Hepatocyte (in vitro differentiated cells): ENCODE measurements around the gene IL12A.

ENCODE experiments used
- EZH2 ChIP-seq: fragments of 200-600 bp; sonication (generic); IDR thresholded peaks from 2 replicates; pipeline ENCODE4 v1.6.1; 2016; ENCODE audit warnings: antibody characterized with exemption, mild to moderate bottlenecking, borderline replicate concordance
- TF ChIP-seq, protein P1 (sequence below): fragments of 200-600 bp; sonication (generic); IDR thresholded peaks from 2 replicates; pipeline ENCODE4 v1.5.1; 2016; ENCODE audit warnings: antibody characterized with exemption, mild to moderate bottlenecking; ENCODE audit not compliant: poor library complexity

DNA sequence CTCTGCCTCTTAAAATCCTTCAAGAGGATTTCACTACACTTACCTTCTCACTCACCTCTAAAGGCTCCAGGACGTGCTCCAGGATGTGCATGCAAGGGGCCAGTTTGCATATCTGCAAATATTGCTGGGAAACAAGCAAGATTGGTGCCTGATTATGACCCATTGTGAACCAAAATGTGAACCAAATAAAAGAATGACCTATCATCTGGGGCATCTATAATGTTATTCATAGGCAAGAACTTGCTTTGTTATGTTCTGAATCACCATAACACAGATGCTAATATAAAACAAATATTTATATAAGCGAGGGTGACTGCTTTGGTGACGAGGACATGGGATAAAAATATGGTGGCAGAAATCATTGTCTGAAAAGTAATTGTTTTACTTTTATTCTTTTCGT, 5.5 kb downstream of the IL12A start:
- TF ChIP-seq, protein P1, sequence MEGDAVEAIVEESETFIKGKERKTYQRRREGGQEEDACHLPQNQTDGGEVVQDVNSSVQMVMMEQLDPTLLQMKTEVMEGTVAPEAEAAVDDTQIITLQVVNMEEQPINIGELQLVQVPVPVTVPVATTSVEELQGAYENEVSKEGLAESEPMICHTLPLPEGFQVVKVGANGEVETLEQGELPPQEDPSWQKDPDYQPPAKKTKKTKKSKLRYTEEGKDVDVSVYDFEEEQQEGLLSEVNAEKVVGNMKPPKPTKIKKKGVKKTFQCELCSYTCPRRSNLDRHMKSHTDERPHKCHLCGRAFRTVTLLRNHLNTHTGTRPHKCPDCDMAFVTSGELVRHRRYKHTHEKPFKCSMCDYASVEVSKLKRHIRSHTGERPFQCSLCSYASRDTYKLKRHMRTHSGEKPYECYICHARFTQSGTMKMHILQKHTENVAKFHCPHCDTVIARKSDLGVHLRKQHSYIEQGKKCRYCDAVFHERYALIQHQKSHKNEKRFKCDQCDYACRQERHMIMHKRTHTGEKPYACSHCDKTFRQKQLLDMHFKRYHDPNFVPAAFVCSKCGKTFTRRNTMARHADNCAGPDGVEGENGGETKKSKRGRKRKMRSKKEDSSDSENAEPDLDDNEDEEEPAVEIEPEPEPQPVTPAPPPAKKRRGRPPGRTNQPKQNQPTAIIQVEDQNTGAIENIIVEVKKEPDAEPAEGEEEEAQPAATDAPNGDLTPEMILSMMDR: no peak
- no peak for TF ChIP-seq EZH2
